CD8-positive, alpha-beta memory T cell (primary cell): ENCODE measurements around the gene KIAA0232. TPM values are rescaled to one million over a fixed set of nuclear protein-coding genes. Genes with fewer than 3 reads are reported as not detected.
A peak's percentile ranks its signal among the peaks of the same experiment; 100 is the strongest.

Experiments
- CTCF ChIA-PET: fragments of 350-600 bp; sonication (Branson Sonifier 250); formaldehyde crosslinking; loops from one replicate; lab custom pipeline; 2021; ENCODE audit warnings: antibody characterized with exemption; lab: Charles Lee
- POLR2A ChIA-PET: fragments of 350-600 bp; sonication (Branson Sonifier 250); formaldehyde crosslinking; loops from one replicate; lab custom pipeline; 2021; ENCODE audit warnings: antibody characterized with exemption; lab: Charles Lee
- DNase-seq, 5 donors: peaks; one replicate each; pipeline versions ENCODE4 v3.0.0 to v3.0.0-alpha.2; 2020 to 2022; ENCODE audit warnings: mixed read lengths in 1 of 5
- H3K27ac ChIP-seq: one replicate; pipeline ENCODE4 v1.7.0; 2013; ENCODE audit warnings: low read depth, mild to moderate bottlenecking, low read length, moderate library complexity
- H3K27me3 ChIP-seq: 2 replicates; pipeline ENCODE4 v1.7.0; 2013; ENCODE audit warnings: low read length, mild to moderate bottlenecking; ENCODE audit not compliant: insufficient read depth, poor library complexity, severe bottlenecking
- H3K36me3 ChIP-seq: 2 replicates; pipeline ENCODE4 v1.7.0; 2013; ENCODE audit warnings: mild to moderate bottlenecking, low read length, moderate library complexity; ENCODE audit not compliant: insufficient read depth
- H3K4me1 ChIP-seq: 2 replicates; pipeline ENCODE4 v1.7.0; 2013; ENCODE audit warnings: mild to moderate bottlenecking, low read length, moderate library complexity; ENCODE audit not compliant: insufficient read depth
- H3K4me3 ChIP-seq: 2 replicates; pipeline ENCODE4 v1.7.0; 2013; ENCODE audit warnings: mild to moderate bottlenecking, low read length
- H3K9me3 ChIP-seq: 2 replicates; pipeline ENCODE4 v1.7.0; 2013; ENCODE audit warnings: mild to moderate bottlenecking, low read length
- H3K27ac Mint-ChIP-seq, 8 donors: one replicate each; pipeline ENCODE4 v1.8.0; 2020 to 2021; ENCODE audit warnings: mixed read lengths in 8 of 8, mild to moderate bottlenecking in 6 of 8, inconsistent platforms in 3 of 8, moderate library complexity in 3 of 8
- H3K27me3 Mint-ChIP-seq, 2 donors: one replicate each; pipeline ENCODE4 v1.8.0; 2020 to 2021; ENCODE audit warnings: mixed read lengths in 2 of 2, mild to moderate bottlenecking in 1 of 2, moderate library complexity in 1 of 2
- H3K36me3 Mint-ChIP-seq, 3 donors: one replicate each; pipeline ENCODE4 v1.8.0; 2020 to 2021; ENCODE audit warnings: mixed read lengths in 3 of 3, inconsistent platforms in 1 of 3, mild to moderate bottlenecking in 1 of 3
- H3K4me1 Mint-ChIP-seq, 3 donors: one replicate each; pipeline ENCODE4 v1.8.0; 2020 to 2021; ENCODE audit warnings: mixed read lengths in 3 of 3, inconsistent platforms in 1 of 3, mild to moderate bottlenecking in 1 of 3
- H3K4me3 Mint-ChIP-seq, 7 donors: one replicate each; pipeline ENCODE4 v1.8.0; 2020 to 2021; ENCODE audit warnings: mixed read lengths in 7 of 7, mild to moderate bottlenecking in 6 of 7, moderate library complexity in 4 of 7, inconsistent platforms in 2 of 7
- H3K9me3 Mint-ChIP-seq, 5 donors: one replicate each; pipeline ENCODE4 v1.8.0; 2020 to 2022; ENCODE audit warnings: mixed read lengths in 5 of 5, mild to moderate bottlenecking in 3 of 5, moderate library complexity in 2 of 5, inconsistent platforms in 1 of 5
- polyA plus RNA-seq: library from polyadenylated mRNA; unstranded; fragments of 300-500 nt; fragmentation: Illumina TruSeq; gene quantifications from one replicate; pipeline ENCODE4 v1.2.3, GENCODE V29; 2021
- total RNA-seq, 2 experiments: library from RNA; stranded (reverse); gene quantifications; one replicate each; pipeline ENCODE4 v1.2.3, GENCODE V29; 2021

Gene KIAA0232
- total and polyA plus RNA-seq, 3 experiments from 2014 or later: 13.6 to 16.4 (median 16.0) TPM

DNA sequence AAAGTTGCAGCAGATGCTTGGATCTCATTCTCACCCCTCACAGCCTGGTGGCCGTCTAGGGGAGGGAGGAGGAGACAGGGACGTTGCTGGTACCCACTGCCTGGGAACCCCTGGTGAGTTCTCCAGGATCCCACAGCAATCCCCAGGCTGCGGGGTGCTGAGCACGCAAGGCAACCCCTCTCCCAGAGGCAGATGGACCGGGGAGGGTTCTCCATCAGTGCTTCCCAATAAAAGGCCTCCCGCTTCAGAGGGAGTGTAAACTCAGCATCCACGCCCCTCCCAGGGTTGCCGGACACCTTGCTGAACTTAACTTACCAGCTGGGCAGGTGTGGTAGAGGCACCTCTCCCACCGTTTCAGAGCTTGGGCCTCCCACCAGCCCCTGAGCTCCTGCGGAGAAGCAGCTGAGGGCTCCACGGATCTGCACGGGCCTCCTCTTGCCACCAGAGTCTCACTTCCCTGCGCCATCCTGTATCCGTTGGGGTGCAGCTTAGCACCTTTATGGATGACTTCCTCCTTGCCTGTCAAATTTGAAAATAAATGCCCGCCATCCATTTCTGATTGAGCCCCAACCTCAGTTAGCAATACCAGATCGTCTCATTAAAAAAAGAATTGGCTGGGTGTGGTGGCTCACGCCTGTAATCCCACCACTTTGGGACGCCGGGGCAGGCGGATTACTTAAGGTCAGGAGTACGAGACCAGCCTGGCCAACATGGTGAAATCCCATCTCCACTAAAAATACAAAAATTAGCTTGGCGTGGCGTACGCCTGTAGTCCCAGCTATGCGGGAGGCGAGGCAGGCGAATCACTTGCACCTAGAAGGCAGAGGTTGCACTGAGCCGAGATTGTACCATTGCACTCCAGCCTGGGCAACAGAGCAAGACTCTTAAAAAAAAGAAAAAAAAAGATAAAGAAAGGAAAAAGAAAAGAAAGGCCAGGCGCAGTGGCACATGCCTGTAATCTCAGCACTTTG is 112.3 kb downstream of the KIAA0232 start:
- Mint-ChIP-seq H3K9me3 (no peaks in the 10 kb centered on the region), H3K27ac (peak overlapping the region in 7 of 8 donors; percentile 9 to 93 (median 66)), H3K27me3 (no peaks in the 10 kb centered on the region), H3K36me3 (no peaks in the 10 kb centered on the region), H3K4me1 (peaks cover 35 to 58% (median 57%) of the 10 kb centered on the region in 3 donors), H3K4me3 (peak overlapping the region in 1 of 7 donors; percentile 59)
- Histone ChIP-seq H3K4me1 (peaks cover 35% of the 10 kb centered on the region), H3K27ac (no peak overlapping the region), H3K36me3 (no peaks in the 10 kb centered on the region), H3K27me3 (no peaks in the 10 kb centered on the region), H3K4me3 (no peak overlapping the region), H3K9me3 (no peaks in the 10 kb centered on the region)
- CTCF ChIA-PET: interaction anchor here (1.8 kb wide), 1 partner anchor 14 kb away, joined by 6 read pairs; the partner anchor contains the start of gene TBC1D14
- DNase-seq: peak in 1 of 5 donors; percentile 30
- POLR2A ChIA-PET: interaction anchor here (1.6 kb wide), 1 partner anchor 14 kb away, joined by 5 read pairs; the partner anchor contains the start of gene TBC1D14

DNA sequence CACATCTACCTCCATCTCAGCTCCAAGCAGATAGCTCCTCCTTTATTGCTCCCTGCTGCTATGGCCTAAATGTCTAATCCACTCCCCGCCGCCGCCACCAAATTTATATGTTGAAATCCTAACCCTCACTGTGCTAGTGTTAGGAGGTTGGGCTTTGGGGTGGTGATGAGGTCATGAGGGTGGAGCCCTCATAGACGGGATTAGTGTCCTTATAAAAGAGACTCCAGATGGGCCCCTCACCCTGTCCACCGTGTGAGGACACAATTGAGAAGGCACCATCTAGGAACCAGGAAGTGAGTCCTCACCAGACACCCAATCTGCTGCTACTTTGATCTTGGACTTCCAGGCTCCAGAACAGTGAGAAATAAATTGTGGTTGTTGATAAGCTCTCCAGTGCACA is 113.5 kb downstream of the KIAA0232 start:
- no peak overlapping the region for H3K4me3 Mint-ChIP-seq
- H3K4me1 Mint-ChIP-seq: peaks cover 41 to 61% (median 59%) of the 10 kb centered on the region in 3 donors
- H3K27me3 Mint-ChIP-seq: no peaks in the 10 kb centered on the region
- ChIA-PET CTCF (no interaction called here), POLR2A (no interaction called here)
- no peaks in the 10 kb centered on the region for H3K9me3 Mint-ChIP-seq
- Histone ChIP-seq H3K27me3 (no peaks in the 10 kb centered on the region), H3K27ac (no peak overlapping the region), H3K4me1 (peaks cover 47% of the 10 kb centered on the region), H3K4me3 (no peak overlapping the region), H3K9me3 (no peaks in the 10 kb centered on the region), H3K36me3 (no peaks in the 10 kb centered on the region)
- H3K27ac Mint-ChIP-seq: peak overlapping the region in 2 of 8 donors; percentile 45 to 58
- H3K36me3 Mint-ChIP-seq: no peaks in the 10 kb centered on the region
- DNase-seq: peak in 1 of 5 donors; percentile 2

DNA sequence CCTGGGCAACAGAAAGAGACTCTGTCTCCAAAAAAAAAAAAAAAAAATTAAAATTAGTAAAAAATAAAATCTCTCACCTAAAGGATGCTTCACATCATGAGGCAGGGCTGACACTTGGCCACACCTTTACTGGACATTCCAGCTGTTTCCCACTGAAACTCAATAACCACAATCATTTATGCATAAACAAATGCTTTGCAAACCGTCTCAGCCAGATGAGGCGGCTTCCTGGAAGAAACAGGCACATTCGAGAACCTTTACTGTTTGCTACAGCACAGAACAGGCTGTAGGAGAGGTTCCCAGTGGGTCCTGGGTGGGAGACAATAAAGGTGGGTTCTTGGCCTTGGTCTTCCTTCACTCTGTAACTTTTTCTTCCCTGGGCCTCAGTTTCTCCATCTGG is 116.2 kb downstream of the KIAA0232 start:
- peak overlapping the region; percentile 7 to 84 (median 74) for H3K4me3 Mint-ChIP-seq
- DNase-seq: no peak
- Histone ChIP-seq H3K4me3 (no peak overlapping the region), H3K36me3 (no peaks in the 10 kb centered on the region), H3K9me3 (no peaks in the 10 kb centered on the region), H3K4me1 (peaks cover 31% of the 10 kb centered on the region), H3K27ac (no peak overlapping the region), H3K27me3 (no peaks in the 10 kb centered on the region)
- ChIA-PET CTCF (interaction anchor here (0.9 to 2.7 kb wide), 7 partner anchors 10 to 170 kb away, joined by 3 to 13 read pairs (median 6); partner anchors contain the start of genes TADA2B and TBC1D14), POLR2A (interaction anchor here (0.6 to 4.2 kb wide), 6 partner anchors 10 to 170 kb away, joined by 3 to 34 read pairs (median 4); partner anchors contain the start of genes GRPEL1, TADA2B and TBC1D14)
- no peaks in the 10 kb centered on the region for H3K9me3 Mint-ChIP-seq
- H3K4me1 Mint-ChIP-seq: peaks cover 28 to 43% (median 39%) of the 10 kb centered on the region in 3 donors
- H3K27me3 Mint-ChIP-seq: no peaks in the 10 kb centered on the region
- H3K36me3 Mint-ChIP-seq: no peaks in the 10 kb centered on the region
- H3K27ac Mint-ChIP-seq: peak overlapping the region; percentile 78 to 95 (median 92)

DNA sequence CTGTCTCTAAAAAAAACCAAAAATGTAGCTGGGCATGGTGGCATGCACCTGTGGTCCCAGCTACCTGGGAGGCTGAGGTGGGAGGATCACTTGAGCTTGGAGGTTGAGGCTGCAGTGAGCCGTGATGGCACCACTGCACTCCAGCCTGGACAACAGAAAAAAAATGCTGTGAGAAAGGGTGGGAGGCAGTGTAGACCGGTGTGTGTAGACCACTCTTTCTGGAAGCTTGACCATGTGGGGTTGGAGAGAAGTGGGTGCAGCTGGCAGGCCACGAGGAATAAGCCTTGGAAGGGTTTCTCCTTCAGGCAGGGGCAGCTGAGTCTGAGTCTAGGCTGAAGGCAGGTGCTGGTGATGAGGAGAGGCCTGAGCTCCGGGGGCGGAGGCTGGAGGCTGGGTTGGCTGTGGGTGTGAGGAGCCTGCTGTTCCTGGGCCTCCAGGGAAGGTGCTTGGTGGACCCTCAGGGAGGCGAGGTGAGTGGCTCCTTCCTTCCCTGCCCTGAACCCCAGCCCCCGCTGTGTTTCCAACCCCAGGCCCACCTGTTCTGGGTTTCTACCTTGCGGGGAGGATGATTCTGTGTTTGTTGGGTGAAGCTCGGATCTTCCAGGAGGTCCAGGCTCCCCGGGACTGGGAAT is 117.8 kb downstream of the KIAA0232 start:
- Mint-ChIP-seq H3K9me3 (no peaks in the 10 kb centered on the region), H3K36me3 (no peaks in the 10 kb centered on the region), H3K27me3 (no peaks in the 10 kb centered on the region), H3K4me1 (peaks cover 32 to 35% (median 35%) of the 10 kb centered on the region in 3 donors), H3K4me3 (peak overlapping the region in 3 of 7 donors; percentile 32 to 84 (median 75)), H3K27ac (peak overlapping the region; percentile 78 to 95 (median 92))
- DNase-seq: no peak
- no peak overlapping the region for H3K27ac ChIP-seq
- CTCF ChIA-PET: interaction anchor here (0.8 to 2.7 kb wide), 11 partner anchors 9 to 170 kb away, joined by 3 to 13 read pairs (median 4); partner anchors contain the start of genes TADA2B and TBC1D14
- no peaks in the 10 kb centered on the region for H3K9me3 ChIP-seq
- no peaks in the 10 kb centered on the region for H3K27me3 ChIP-seq
- POLR2A ChIA-PET: interaction anchor here (0.6 to 4.2 kb wide), 6 partner anchors 9 to 143 kb away, joined by 3 to 34 read pairs (median 4); partner anchors contain the start of genes TADA2B and TBC1D14
- no peaks in the 10 kb centered on the region for H3K36me3 ChIP-seq
- no peak overlapping the region for H3K4me3 ChIP-seq
- H3K4me1 ChIP-seq: peaks cover 34% of the 10 kb centered on the region

DNA sequence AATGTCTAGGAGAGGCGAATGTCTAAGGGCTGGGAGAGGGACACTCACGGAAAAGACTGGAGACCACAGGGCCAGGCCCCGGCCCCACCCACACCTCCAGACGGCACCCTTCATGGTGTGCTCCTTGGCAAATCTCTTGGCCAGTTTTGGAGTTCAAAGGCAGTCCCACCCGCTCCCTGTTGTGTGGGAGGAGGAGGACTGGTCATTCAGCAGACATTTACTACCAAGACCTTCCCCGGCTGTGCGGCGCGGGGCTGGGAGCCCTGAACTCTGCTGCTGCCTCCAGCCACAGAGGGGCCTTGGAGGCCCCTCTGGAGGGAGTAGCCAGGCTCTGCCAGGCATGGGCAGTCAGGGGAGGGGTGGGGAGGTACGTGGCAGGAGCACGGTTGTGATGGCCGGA is 118.4 kb downstream of the KIAA0232 start:
- H3K27ac Mint-ChIP-seq: peak overlapping the region in 6 of 8 donors; percentile 23 to 94 (median 80)
- H3K27ac ChIP-seq: no peak overlapping the region
- H3K4me3 Mint-ChIP-seq: no peak overlapping the region
- DNase-seq: peak in 1 of 5 donors; percentile 22
- H3K27me3 ChIP-seq: no peaks in the 10 kb centered on the region
- H3K9me3 Mint-ChIP-seq: no peaks in the 10 kb centered on the region
- ChIA-PET POLR2A (interaction anchor here (0.6 to 4.2 kb wide), 2 partner anchors 8 to 112 kb away, joined by 4 to 34 read pairs; partner anchors contain the start of gene TBC1D14), CTCF (interaction anchor here (0.9 to 2.7 kb wide), 3 partner anchors 15 to 143 kb away, joined by 3 to 13 read pairs (median 4); partner anchors contain the start of gene TADA2B)
- no peaks in the 10 kb centered on the region for H3K27me3 Mint-ChIP-seq
- no peak overlapping the region for H3K4me3 ChIP-seq
- no peaks in the 10 kb centered on the region for H3K36me3 Mint-ChIP-seq
- no peaks in the 10 kb centered on the region for H3K9me3 ChIP-seq
- peaks cover 32 to 35% (median 35%) of the 10 kb centered on the region in 3 donors for H3K4me1 Mint-ChIP-seq
- peaks cover 34% of the 10 kb centered on the region for H3K4me1 ChIP-seq
- no peaks in the 10 kb centered on the region for H3K36me3 ChIP-seq

DNA sequence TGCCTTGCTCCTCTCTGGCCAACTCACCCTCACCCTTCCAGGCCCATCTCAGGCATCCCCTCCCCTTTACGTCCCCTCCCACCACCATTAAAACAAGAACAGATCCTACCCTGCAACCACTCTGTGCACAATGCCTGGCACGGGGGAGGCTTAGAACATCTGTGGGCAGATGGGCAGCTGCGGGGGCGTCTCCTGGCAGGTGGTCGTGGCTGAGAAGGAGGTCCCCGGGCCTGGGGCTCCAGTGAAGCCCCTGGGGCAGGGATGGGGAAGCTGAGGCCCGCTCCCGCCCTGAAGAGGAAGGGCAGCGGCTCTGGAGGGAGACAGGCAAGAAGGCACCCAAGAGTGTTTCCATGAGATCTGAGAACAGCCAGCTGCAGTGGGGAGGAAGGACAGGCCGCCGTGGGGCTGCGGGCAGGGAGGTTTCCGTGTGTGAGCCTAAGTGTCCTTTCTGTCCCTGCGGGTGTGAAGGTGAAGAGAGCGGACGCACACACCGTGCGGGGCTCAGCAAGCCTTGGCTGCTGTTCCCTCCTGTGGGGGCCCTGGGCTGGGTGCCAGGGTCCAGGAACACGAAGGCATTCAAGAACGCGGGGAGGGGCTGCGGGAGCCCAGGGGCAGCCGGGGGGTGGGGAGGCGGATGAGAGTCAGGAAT is 119.3 kb downstream of the KIAA0232 start:
- H3K36me3 Mint-ChIP-seq: no peaks in the 10 kb centered on the region
- CTCF ChIA-PET: no interaction called here

DNA sequence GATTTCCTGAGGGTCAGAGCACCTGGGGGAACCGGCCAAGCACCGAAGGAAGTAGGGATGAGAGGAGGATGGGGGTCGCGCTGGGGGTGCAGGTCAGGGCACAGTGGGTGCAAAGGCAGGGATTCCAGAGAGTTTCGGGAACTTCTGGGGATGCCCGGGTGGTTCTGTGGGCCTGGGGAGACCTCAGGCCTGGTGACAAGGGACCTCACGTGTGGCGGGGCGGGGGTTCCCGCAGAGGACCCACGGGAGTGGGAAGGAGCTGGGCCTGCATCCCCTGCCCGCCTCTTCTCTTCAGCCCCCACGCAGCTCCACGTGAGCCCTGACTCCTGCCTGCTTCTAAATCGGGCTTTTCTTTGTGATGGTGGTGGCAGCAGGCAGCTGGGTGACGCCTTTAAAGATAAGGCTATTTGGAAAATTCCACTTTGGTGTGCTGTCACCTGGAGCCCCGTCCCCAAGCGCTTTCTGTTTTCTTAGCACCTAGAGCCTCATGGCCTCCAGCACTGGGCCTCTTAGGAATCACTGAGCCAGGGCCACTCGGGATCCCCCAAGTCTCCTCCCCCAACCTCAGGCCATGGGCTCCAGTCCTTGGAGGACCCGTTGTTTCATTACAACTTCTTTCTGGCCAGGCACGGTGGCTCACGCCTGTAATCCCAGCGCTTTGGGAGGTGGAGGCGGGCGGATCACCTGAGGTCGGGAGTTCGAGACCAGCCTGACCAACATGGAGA is 120.0 kb downstream of the KIAA0232 start:
- CTCF ChIA-PET: interaction anchor here (1.4 kb wide), 1 partner anchor 29 kb away, joined by 3 read pairs; no protein-coding TSS in a partner anchor
- H3K4me1 ChIP-seq: peaks cover 34% of the 10 kb centered on the region
- DNase-seq: no peak
- no peak overlapping the region for H3K4me3 ChIP-seq
- Mint-ChIP-seq H3K27me3 (no peaks in the 10 kb centered on the region), H3K27ac (no peak overlapping the region), H3K4me1 (peaks cover 27 to 35% (median 35%) of the 10 kb centered on the region in 3 donors), H3K36me3 (no peaks in the 10 kb centered on the region), H3K4me3 (peak overlapping the region in 1 of 7 donors; percentile 65), H3K9me3 (no peaks in the 10 kb centered on the region)
- H3K9me3 ChIP-seq: no peaks in the 10 kb centered on the region
- no peaks in the 10 kb centered on the region for H3K36me3 ChIP-seq
- POLR2A ChIA-PET: no interaction called here
- H3K27me3 ChIP-seq: no peaks in the 10 kb centered on the region
- no peak overlapping the region for H3K27ac ChIP-seq

More for the DNA sequence above, 119.3 kb downstream of the KIAA0232 start:
- POLR2A ChIA-PET: no interaction called here
- no peaks in the 10 kb centered on the region for H3K27me3 ChIP-seq
- no peaks in the 10 kb centered on the region for H3K9me3 ChIP-seq
- no peak for DNase-seq
- Mint-ChIP-seq H3K9me3 (no peaks in the 10 kb centered on the region), H3K27me3 (no peaks in the 10 kb centered on the region), H3K4me3 (no peak overlapping the region), H3K4me1 (peaks cover 28 to 35% (median 35%) of the 10 kb centered on the region in 3 donors), H3K27ac (peak overlapping the region in 2 of 8 donors; percentile 43 to 69)
- H3K4me3 ChIP-seq: no peak overlapping the region
- no peaks in the 10 kb centered on the region for H3K36me3 ChIP-seq
- H3K27ac ChIP-seq: no peak overlapping the region
- peaks cover 34% of the 10 kb centered on the region for H3K4me1 ChIP-seq
